Cardiac muscle cell (in vitro differentiated cells and primary cell): ENCODE data around the gene DMXL2. TPM values are rescaled to one million over a fixed set of nuclear protein-coding genes. Genes with fewer than 3 reads are reported as not detected.

Source experiments
- DNase-seq, 2 donors: peaks; one replicate each; pipeline versions ENCODE4 v3.0.0 to v3.0.0-alpha.2; 2010 to 2017; ENCODE audit warnings: low read depth in 1 of 2, low spot score in 1 of 2
- H3K27ac ChIP-seq: fragments of 200-600 bp; sonication (generic); 2 replicates; pipeline ENCODE4 v1.5.1; 2016
- H3K27me3 ChIP-seq: fragments of 200-600 bp; sonication (generic); 2 replicates; pipeline ENCODE4 v1.6.0; 2016; ENCODE audit warnings: control low read depth
- H3K36me3 ChIP-seq: fragments of 200-600 bp; sonication (generic); 2 replicates; pipeline ENCODE4 v1.5.1; 2016; ENCODE audit warnings: control low read depth
- H3K4me1 ChIP-seq: fragments of 200-600 bp; sonication (generic); 2 replicates; pipeline ENCODE4 v1.8.1; 2017; ENCODE audit warnings: low read depth, mild to moderate bottlenecking, mixed run types
- H3K4me3 ChIP-seq: fragments of 200-600 bp; sonication (generic); 2 replicates; pipeline ENCODE4 v1.5.1; 2016; ENCODE audit warnings: mild to moderate bottlenecking
- H3K9me3 ChIP-seq: fragments of 200-600 bp; sonication (generic); 2 replicates; pipeline ENCODE4 v1.5.1; 2017; ENCODE audit warnings: low read depth, mild to moderate bottlenecking, control low read depth
- CTCF ChIP-seq: IDR thresholded peaks from 2 replicates; pipeline ENCODE4 v1.5.1; 2012; ENCODE audit warnings: low read depth, mild to moderate bottlenecking, low read length
- polyA plus RNA-seq: library from polyadenylated mRNA; unstranded; fragments of >200 nt; fragmentation: Nextera tagmentation; extraction: Ambion mirVana; gene quantifications from 2 replicates; pipeline ENCODE4 v1.2.1, GENCODE V29; 2016
- total RNA-seq: library from RNA; depleted of rRNA; stranded (reverse); fragments of >200 nt; gene quantifications from 2 replicates; pipeline ENCODE4 v1.2.3, GENCODE V29; 2016

The DMXL2 gene
- total and polyA plus RNA-seq, 2 experiments from 2014 or later, result 16.3 to 34.0 TPM

- no peaks in the 10 kb centered on the region for H3K4me1 ChIP-seq
- no peak for TF ChIP-seq CTCF
- H3K36me3 ChIP-seq, result no peaks in the 10 kb centered on the region
- H3K9me3 ChIP-seq, result no peaks in the 10 kb centered on the region
- no peak overlapping the region for H3K4me3 ChIP-seq
- no peaks in the 10 kb centered on the region for H3K27me3 ChIP-seq
- H3K27ac ChIP-seq, result no peak overlapping the region
- DNase-seq, result peak in 1 of 2 donors; percentile 74
These were observed 24.6 kb upstream of the DMXL2 start for GRCh38 chr15:51647128-51647562.

- no peak overlapping the region for H3K4me3 ChIP-seq
- H3K36me3 ChIP-seq, result no peaks in the 10 kb centered on the region
- no peaks in the 10 kb centered on the region for H3K27me3 ChIP-seq
- TF ChIP-seq CTCF, result no peak
- no peaks in the 10 kb centered on the region for H3K4me1 ChIP-seq
- no peaks in the 10 kb centered on the region for H3K9me3 ChIP-seq
- DNase-seq, result no peak
- H3K27ac ChIP-seq, result no peak overlapping the region
These were observed 20.1 kb upstream of the DMXL2 start for GRCh38 chr15:51642696-51643095.

- Histone ChIP-seq H3K36me3 (no peaks in the 10 kb centered on the region), H3K4me1 (no peaks in the 10 kb centered on the region), H3K27ac (no peak overlapping the region), H3K27me3 (no peaks in the 10 kb centered on the region), H3K9me3 (no peaks in the 10 kb centered on the region), H3K4me3 (no peak overlapping the region)
- no peak for TF ChIP-seq CTCF
- no peak for DNase-seq
These were observed 19.0 kb upstream of the DMXL2 start for GRCh38 chr15:51641490-51642130.

- DNase-seq, result peak in 1 of 2 donors; percentile 16
- no peaks in the 10 kb centered on the region for H3K36me3 ChIP-seq
- no peak for TF ChIP-seq CTCF
These were observed 12.1 kb upstream of the DMXL2 start for GRCh38 chr15:51634591-51635198.

GRCh38 chr15:51629612-51630011, 7.0 kb upstream of the DMXL2 start:
- H3K4me3 ChIP-seq, result no peak overlapping the region
- H3K27me3 ChIP-seq, result no peaks in the 10 kb centered on the region
- no peak for TF ChIP-seq CTCF
- H3K27ac ChIP-seq, result no peak overlapping the region
- no peaks in the 10 kb centered on the region for H3K9me3 ChIP-seq
- H3K36me3 ChIP-seq, result no peaks in the 10 kb centered on the region
- DNase-seq, result peak in 1 of 2 donors; percentile 74
- H3K4me1 ChIP-seq, result no peaks in the 10 kb centered on the region

More at GRCh38 chr15:51634591-51635198, 12.1 kb upstream of the DMXL2 start:
- Histone ChIP-seq H3K27me3 (no peaks in the 10 kb centered on the region), H3K27ac (no peak overlapping the region), H3K4me3 (no peak overlapping the region), H3K4me1 (no peaks in the 10 kb centered on the region), H3K9me3 (no peaks in the 10 kb centered on the region)
